Measurements from ENCODE around the gene BRSK1. TPM values are rescaled to one million over a fixed set of nuclear protein-coding genes. Genes with fewer than 3 reads are reported as not detected.

Gene BRSK1
- total and polyA plus RNA-seq, 2 of the 8 experiments (the other 6 are each of a cell fraction or from before 2014, with no cell fraction given) = 27.6 to 32.7 TPM

GRCh38 chr19:55360902-55361301, 77.1 kb downstream of the BRSK1 start:
- H3K9ac ChIP-seq (replicated peaks in 1 of 4; ENCODE audit: extremely low read depth in 1 of 4, low read depth in 3 of 4, low read length in 3 of 4) = no peak overlapping the region
- CTCF ChIA-PET (ENCODE audit: partially characterized antibody) = interaction anchor here (2.5 kb wide), 1 partner anchor 59 kb away, joined by 11 read pairs; no protein-coding TSS in a partner anchor
- no peak overlapping the region for H2BK20ac ChIP-seq (ENCODE audit: low read length)
- WGBS, 2 experiments (ENCODE audit: extremely low coverage in 1 of 2, insufficient coverage in 1 of 2, insufficient read length in 1 of 2, insufficient replicate concordance in 2 of 2, low coverage in 1 of 2, low lambda C conversion rate in 2 of 2, missing lambda C conversion rate in 1 of 2) = 97% methylated on average over 11 of the region's 16 CpGs; no CpG with 5 or more reads in 1 of the 2 experiments
- no peak overlapping the region for H3K27ac ChIP-seq (ENCODE audit: low read depth, low read length)
- no peak overlapping the region for H4K91ac ChIP-seq (replicated peaks; ENCODE audit: insufficient read length, low read length)
- H3K23ac ChIP-seq (ENCODE audit: insufficient read length) = no peak overlapping the region
- no peak overlapping the region for H2BK120ac ChIP-seq (replicated peaks; ENCODE audit: low read depth, low read length)
- H2BK5ac ChIP-seq (ENCODE audit: low read depth, low read length) = no peak overlapping the region
- no peaks in the 10 kb centered on the region for H3K36me3 ChIP-seq (ENCODE audit: control insufficient read depth in 2 of 4, insufficient read depth in 4 of 4, low read length in 3 of 4)
- no peaks in the 10 kb centered on the region for H4K20me1 ChIP-seq (replicated peaks in 1 of 2; ENCODE audit: control insufficient read depth in 1 of 2, insufficient read depth in 2 of 2, low read length in 2 of 2)
- peaks cover 0 to 6% (median 6%) of the 10 kb centered on the region in 4 experiments; a peak in 6 of 7 replicates for H3K4me1 ChIP-seq (replicated peaks in 1 of 4; ENCODE audit: control insufficient read depth in 3 of 4, insufficient read depth in 4 of 4, low read length in 3 of 4)
- 0 out of 2 replicates have a peak overlapping the region, but pooled peaks have one; percentile 72 for H2BK15ac ChIP-seq (ENCODE audit: low read length)
- POLR2A ChIA-PET (ENCODE audit: partially characterized antibody) = interaction anchor here (1.1 to 6.1 kb wide), 11 partner anchors 8 to 287 kb away, joined by 3 to 30 read pairs (median 5); partner anchors contain the start of genes CCDC106, KMT5C, TMEM238 and UBE2S
- H3K18ac ChIP-seq (ENCODE audit: extremely low read depth, low read length) = no peak overlapping the region
- H3K9me3 ChIP-seq (ENCODE audit: insufficient read depth in 2 of 2, low read depth in 1 of 2, low read length in 1 of 2) = no peaks in the 10 kb centered on the region
- no peak overlapping the region for H3K4ac ChIP-seq (replicated peaks; ENCODE audit: insufficient read length, low read depth, low read length)
- no peak overlapping the region for H3K4me2 ChIP-seq (ENCODE audit: insufficient read depth in 1 of 2, low read depth in 2 of 2, low read length in 2 of 2)
- no peak overlapping the region; the same call in 1 of the 2 replicates for H4K8ac ChIP-seq (ENCODE audit: extremely low read depth, insufficient read depth, low read length)
- no peak overlapping the region for H2AK5ac ChIP-seq (ENCODE audit: low read depth, low read length)
- H3K14ac ChIP-seq (ENCODE audit: insufficient read length) = no peak overlapping the region
- no peaks in the 10 kb centered on the region for H3K23me2 ChIP-seq (ENCODE audit: low read depth, low read length)
- FAIRE-seq = no peak
- peaks cover 0 to 18% (median 14%) of the 10 kb centered on the region in 4 experiments; a peak in 5 of 7 replicates for H3K27me3 ChIP-seq (replicated peaks in 1 of 4; ENCODE audit: control insufficient read depth in 3 of 4, extremely low read depth in 1 of 4, insufficient read depth in 3 of 4, low read length in 3 of 4)
- no peak overlapping the region for H4K5ac ChIP-seq (ENCODE audit: insufficient read length, low read depth, low read length)
- no peak overlapping the region for H2AFZ ChIP-seq (ENCODE audit: low read length)
- H3K4me3 ChIP-seq (ENCODE audit: extremely low read depth in 1 of 4, insufficient read depth in 2 of 4, low read depth in 3 of 4, low read length in 4 of 4) = no peak overlapping the region
- H2BK12ac ChIP-seq (ENCODE audit: low read depth, low read length) = no peak overlapping the region
- no peak overlapping the region for H3K56ac ChIP-seq (replicated peaks; ENCODE audit: insufficient read length, low read depth, low read length)
- DNase-seq (ENCODE audit: low read depth in 1 of 2, low spot score in 2 of 2) = no peak
- no peaks in the 10 kb centered on the region for H3K79me2 ChIP-seq (ENCODE audit: control insufficient read depth in 1 of 2, insufficient read depth in 2 of 2, low read length in 2 of 2)
- no peaks in the 10 kb centered on the region for H3K79me1 ChIP-seq (ENCODE audit: low read depth, low read length)
- no peak for TF ChIP-seq CHD1 (IDR thresholded peaks at IDR 0.05; ENCODE audit: low read depth, low read length)
- TF ChIP-seq SP1 (IDR thresholded peaks at IDR 0.05; ENCODE audit: low read depth, low read length) = no peak
- TF ChIP-seq GABPA (IDR thresholded peaks at IDR 0.05; ENCODE audit: borderline replicate concordance, insufficient read depth, low read length) = no peak
- no peak for TF ChIP-seq KDM4A (IDR thresholded peaks at IDR 0.05; ENCODE audit: low read depth, low read length, severe bottlenecking)
- TF ChIP-seq RFX5 (IDR thresholded peaks at IDR 0.05; ENCODE audit: borderline replicate concordance, low read depth, low read length) = no peak
- TF ChIP-seq SIRT6 (IDR thresholded peaks at IDR 0.05; ENCODE audit: low read length) = no peak
- TF ChIP-seq USF2 (IDR thresholded peaks at IDR 0.05; ENCODE audit: low read length) = no peak
